Measurements from ENCODE around the gene REC114. TPM values are rescaled to one million over a fixed set of nuclear protein-coding genes. Genes with fewer than 3 reads are reported as not detected.
"Not testable (repeated sequence)": the region's sequence is repeated elsewhere in the genome, so short reads cannot be mapped to it uniquely, and the experiment has no call there.

The REC114 gene
- total RNA-seq, 1 donor from 2014 or later = not detected

GRCh38 chr15:73449980-73450379 is 7.0 kb downstream of the REC114 start:
- H3K27me3 ChIP-seq (ENCODE audit: control insufficient read depth, insufficient read depth, low read length); H3K36me3 ChIP-seq (ENCODE audit: control insufficient read depth, insufficient read depth, low read length); H3K4me3 ChIP-seq (ENCODE audit: low read depth, low read length); DNase-seq (ENCODE audit: low read depth): not testable (repeated sequence)

DNA sequence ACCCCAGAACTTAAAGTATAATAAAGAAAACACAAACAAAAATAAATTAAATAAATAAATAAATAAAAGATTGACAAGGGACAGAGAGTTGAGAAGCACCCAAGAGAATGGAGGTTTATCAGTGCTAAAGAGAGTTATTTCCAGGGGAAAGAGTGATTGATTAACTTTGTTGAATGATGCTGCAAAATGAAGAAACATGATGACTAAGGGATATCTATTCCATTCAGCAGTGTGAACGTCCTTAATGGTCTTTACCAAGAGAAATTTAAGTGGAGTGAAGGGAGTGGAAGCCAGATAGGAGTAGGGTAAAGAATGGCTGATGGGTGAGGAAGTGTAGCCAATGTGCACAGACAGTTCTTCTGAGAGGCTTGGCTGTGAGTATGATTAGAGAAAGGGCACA is 11.1 kb downstream of the REC114 start:
- H3K27me3 ChIP-seq (ENCODE audit: control insufficient read depth, insufficient read depth, low read length) = no peaks in the 10 kb centered on the region
- no peak overlapping the region for H3K4me3 ChIP-seq (ENCODE audit: low read depth, low read length)
- no peak for DNase-seq (ENCODE audit: low read depth)
- TF ChIP-seq, protein P1, sequence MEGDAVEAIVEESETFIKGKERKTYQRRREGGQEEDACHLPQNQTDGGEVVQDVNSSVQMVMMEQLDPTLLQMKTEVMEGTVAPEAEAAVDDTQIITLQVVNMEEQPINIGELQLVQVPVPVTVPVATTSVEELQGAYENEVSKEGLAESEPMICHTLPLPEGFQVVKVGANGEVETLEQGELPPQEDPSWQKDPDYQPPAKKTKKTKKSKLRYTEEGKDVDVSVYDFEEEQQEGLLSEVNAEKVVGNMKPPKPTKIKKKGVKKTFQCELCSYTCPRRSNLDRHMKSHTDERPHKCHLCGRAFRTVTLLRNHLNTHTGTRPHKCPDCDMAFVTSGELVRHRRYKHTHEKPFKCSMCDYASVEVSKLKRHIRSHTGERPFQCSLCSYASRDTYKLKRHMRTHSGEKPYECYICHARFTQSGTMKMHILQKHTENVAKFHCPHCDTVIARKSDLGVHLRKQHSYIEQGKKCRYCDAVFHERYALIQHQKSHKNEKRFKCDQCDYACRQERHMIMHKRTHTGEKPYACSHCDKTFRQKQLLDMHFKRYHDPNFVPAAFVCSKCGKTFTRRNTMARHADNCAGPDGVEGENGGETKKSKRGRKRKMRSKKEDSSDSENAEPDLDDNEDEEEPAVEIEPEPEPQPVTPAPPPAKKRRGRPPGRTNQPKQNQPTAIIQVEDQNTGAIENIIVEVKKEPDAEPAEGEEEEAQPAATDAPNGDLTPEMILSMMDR (IDR thresholded peaks at IDR 0.05; ENCODE audit: insufficient read depth, low read length, poor library complexity, severe bottlenecking) = no peak
- H3K36me3 ChIP-seq (ENCODE audit: control insufficient read depth, insufficient read depth, low read length) = no peaks in the 10 kb centered on the region

- DNase-seq (ENCODE audit: low read depth) = no peak
- Histone ChIP-seq H3K36me3 (ENCODE audit: control insufficient read depth, insufficient read depth, low read length) (no peaks in the 10 kb centered on the region), H3K4me3 (ENCODE audit: low read depth, low read length) (no peak overlapping the region), H3K27me3 (ENCODE audit: control insufficient read depth, insufficient read depth, low read length) (no peaks in the 10 kb centered on the region)
- TF ChIP-seq, protein P1 (IDR thresholded peaks at IDR 0.05; ENCODE audit: insufficient read depth, low read length, poor library complexity, severe bottlenecking) = no peak
Observed at GRCh38 chr15:73455876-73456275, 12.9 kb downstream of the REC114 start.

DNA sequence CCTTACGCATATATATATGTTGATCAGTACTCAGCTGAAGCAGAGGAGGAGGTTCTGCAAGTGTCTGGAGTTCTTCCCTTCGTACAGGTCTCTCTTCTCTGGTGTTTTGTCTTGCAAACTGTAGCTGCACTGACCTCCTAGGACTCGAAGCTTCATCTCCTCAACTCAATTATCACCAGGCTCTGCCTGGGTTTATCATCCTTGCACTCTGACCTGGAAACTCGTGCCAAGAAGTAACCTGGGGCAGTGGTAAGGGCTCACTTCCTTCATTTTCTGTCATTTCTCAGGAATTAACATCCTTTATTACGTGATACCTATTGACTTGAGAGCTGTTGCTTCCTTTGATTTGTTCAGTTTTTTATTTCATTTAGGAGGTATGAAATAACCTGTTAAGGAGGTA is 14.4 kb downstream of the REC114 start:
- Histone ChIP-seq H3K4me3 (ENCODE audit: low read depth, low read length) (no peak overlapping the region), H3K36me3 (ENCODE audit: control insufficient read depth, insufficient read depth, low read length) (no peaks in the 10 kb centered on the region), H3K27me3 (ENCODE audit: control insufficient read depth, insufficient read depth, low read length) (no peaks in the 10 kb centered on the region)
- TF ChIP-seq, protein P1 (IDR thresholded peaks at IDR 0.05; ENCODE audit: insufficient read depth, low read length, poor library complexity, severe bottlenecking) = no peak
- DNase-seq (ENCODE audit: low read depth) = no peak

- DNase-seq (ENCODE audit: low read depth) = no peak
- no peaks in the 10 kb centered on the region for H3K27me3 ChIP-seq (ENCODE audit: control insufficient read depth, insufficient read depth, low read length)
- TF ChIP-seq, protein P1 (IDR thresholded peaks at IDR 0.05; ENCODE audit: insufficient read depth, low read length, poor library complexity, severe bottlenecking) = no peak
- H3K36me3 ChIP-seq (ENCODE audit: control insufficient read depth, insufficient read depth, low read length) = no peaks in the 10 kb centered on the region
- no peak overlapping the region for H3K4me3 ChIP-seq (ENCODE audit: low read depth, low read length)
Observed at GRCh38 chr15:73460662-73461061, 17.7 kb downstream of the REC114 start.

DNA sequence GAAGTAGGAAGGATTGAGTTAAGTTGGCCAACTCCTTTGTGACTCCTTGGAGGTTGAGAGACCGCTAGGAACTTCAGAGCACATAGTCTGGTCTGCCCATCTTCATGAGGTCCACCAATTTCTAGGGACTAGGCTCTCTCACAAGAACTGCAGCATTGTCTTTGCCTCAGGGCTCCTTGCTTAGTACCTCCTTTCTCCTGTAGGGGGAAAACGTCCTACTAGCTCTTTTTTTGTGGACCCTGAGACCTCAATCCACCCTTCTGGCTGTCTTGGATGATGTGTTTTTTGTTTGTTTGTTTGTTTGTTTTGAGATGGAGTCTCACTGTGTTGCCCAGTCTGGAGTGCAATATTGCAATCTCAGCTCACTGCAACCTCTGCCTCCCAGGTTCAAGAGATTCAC is 21.6 kb downstream of the REC114 start:
- TF ChIP-seq, protein P1 (IDR thresholded peaks at IDR 0.05; ENCODE audit: insufficient read depth, low read length, poor library complexity, severe bottlenecking) = peak; percentile 14
- H3K4me3 ChIP-seq (ENCODE audit: low read depth, low read length) = no peak overlapping the region
- no peaks in the 10 kb centered on the region for H3K36me3 ChIP-seq (ENCODE audit: control insufficient read depth, insufficient read depth, low read length)
- H3K27me3 ChIP-seq (ENCODE audit: control insufficient read depth, insufficient read depth, low read length) = no peaks in the 10 kb centered on the region
- no peak for DNase-seq (ENCODE audit: low read depth)
